Measurements from ENCODE around the gene PAPSS2.
"Not testable (repeated sequence)": the region's sequence is repeated elsewhere in the genome, so short reads cannot be mapped to it uniquely, and the experiment has no call there.

Gene PAPSS2

DNA sequence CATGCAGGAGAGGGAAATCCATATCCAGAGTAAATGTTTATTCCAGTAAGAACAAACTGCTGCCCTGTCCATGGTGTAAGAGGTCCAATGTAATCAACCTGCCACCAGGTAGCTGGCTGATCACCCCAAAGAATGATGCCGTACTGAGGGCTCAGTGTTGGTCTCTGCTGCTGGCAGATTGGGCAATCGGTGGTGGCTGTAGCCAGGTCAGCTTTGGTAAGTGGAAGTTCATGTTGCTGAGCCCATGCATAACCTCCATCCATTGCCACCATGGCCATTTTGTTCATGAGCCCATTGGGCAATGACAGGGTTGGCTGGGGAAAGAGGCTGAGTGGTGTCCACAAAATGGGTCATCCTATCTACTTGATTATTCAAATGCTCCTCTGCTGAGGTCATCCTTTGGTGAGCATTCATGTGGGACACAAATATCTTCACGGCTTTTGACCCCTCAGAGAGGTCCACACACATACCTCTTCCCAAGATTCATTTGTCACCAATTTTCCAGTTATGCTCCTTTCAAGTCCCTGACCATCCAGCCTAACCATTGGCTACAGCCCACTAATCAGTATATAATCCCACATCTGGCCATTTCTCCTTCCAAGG, 23.3 kb upstream of the PAPSS2 start:
- no peaks in the 10 kb centered on the region for H3K27me3 ChIP-seq
- H3K27ac ChIP-seq = no peak overlapping the region
- TF ChIP-seq, protein P1, sequence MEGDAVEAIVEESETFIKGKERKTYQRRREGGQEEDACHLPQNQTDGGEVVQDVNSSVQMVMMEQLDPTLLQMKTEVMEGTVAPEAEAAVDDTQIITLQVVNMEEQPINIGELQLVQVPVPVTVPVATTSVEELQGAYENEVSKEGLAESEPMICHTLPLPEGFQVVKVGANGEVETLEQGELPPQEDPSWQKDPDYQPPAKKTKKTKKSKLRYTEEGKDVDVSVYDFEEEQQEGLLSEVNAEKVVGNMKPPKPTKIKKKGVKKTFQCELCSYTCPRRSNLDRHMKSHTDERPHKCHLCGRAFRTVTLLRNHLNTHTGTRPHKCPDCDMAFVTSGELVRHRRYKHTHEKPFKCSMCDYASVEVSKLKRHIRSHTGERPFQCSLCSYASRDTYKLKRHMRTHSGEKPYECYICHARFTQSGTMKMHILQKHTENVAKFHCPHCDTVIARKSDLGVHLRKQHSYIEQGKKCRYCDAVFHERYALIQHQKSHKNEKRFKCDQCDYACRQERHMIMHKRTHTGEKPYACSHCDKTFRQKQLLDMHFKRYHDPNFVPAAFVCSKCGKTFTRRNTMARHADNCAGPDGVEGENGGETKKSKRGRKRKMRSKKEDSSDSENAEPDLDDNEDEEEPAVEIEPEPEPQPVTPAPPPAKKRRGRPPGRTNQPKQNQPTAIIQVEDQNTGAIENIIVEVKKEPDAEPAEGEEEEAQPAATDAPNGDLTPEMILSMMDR (IDR thresholded peaks at IDR 0.05) = no peak
- no peak overlapping the region for H3K4me3 ChIP-seq (ENCODE audit: low read depth in 1 of 2, low read length in 1 of 2)
- no peaks in the 10 kb centered on the region for H3K4me1 ChIP-seq (ENCODE audit: control insufficient read depth in 1 of 2, insufficient read depth in 1 of 2, low read depth in 1 of 2, low read length in 1 of 2)
- no peaks in the 10 kb centered on the region for H3K36me3 ChIP-seq
- no peaks in the 10 kb centered on the region for H3K9me3 ChIP-seq

DNA sequence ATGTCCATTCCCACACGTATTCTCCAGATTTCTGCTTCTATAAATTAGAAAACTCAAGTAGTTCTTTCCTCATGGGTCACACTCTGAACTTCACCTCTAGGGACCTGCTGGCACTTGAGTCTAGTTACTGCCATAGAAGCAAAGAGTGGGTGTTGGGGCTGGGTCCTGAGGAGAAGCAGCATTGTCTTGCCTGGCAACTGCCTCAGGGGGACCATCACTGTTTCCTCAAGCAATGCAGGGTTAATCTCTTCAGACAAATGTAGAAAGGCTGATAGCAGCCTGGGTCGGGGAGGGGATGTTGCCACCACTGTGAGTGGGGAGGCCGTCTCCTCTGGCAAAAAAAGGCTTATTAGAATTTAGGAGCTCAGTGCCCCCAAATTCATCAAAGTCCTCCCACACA, 20.2 kb upstream of the PAPSS2 start:
- no peaks in the 10 kb centered on the region for H3K4me1 ChIP-seq (ENCODE audit: control insufficient read depth in 1 of 2, insufficient read depth in 1 of 2, low read depth in 1 of 2, low read length in 1 of 2)
- no peaks in the 10 kb centered on the region for H3K9me3 ChIP-seq
- TF ChIP-seq, protein P1 (IDR thresholded peaks at IDR 0.05) = no peak
- H3K36me3 ChIP-seq = no peaks in the 10 kb centered on the region
- H3K27ac ChIP-seq = no peak overlapping the region
- no peak overlapping the region for H3K4me3 ChIP-seq (ENCODE audit: low read depth in 1 of 2, low read length in 1 of 2)
- no peaks in the 10 kb centered on the region for H3K27me3 ChIP-seq

DNA sequence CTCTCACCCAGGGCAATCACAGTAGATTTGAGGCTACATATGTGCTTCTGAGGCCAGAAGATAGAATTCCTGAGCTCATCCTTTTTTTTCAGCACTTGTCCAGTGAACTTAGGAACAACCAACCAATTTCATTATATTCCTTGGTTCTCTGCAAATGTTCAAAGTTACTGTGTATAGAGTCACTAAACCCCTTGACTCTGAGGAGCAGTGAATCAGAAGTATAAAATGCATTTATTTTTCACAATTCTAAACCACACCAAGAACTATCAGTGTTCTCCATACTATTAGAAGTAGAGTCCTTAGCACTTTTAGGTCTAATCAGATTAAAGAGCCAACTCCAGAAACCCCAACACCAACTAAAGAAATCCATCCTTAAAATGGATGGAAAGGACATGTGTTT, 19.6 kb upstream of the PAPSS2 start:
- H3K9me3 ChIP-seq = no peaks in the 10 kb centered on the region
- no peak overlapping the region for H3K27ac ChIP-seq
- TF ChIP-seq, protein P1 (IDR thresholded peaks at IDR 0.05) = no peak
- H3K4me1 ChIP-seq (ENCODE audit: control insufficient read depth in 1 of 2, insufficient read depth in 1 of 2, low read depth in 1 of 2, low read length in 1 of 2) = no peaks in the 10 kb centered on the region
- no peaks in the 10 kb centered on the region for H3K36me3 ChIP-seq
- H3K4me3 ChIP-seq (ENCODE audit: low read depth in 1 of 2, low read length in 1 of 2) = no peak overlapping the region
- no peaks in the 10 kb centered on the region for H3K27me3 ChIP-seq

DNA sequence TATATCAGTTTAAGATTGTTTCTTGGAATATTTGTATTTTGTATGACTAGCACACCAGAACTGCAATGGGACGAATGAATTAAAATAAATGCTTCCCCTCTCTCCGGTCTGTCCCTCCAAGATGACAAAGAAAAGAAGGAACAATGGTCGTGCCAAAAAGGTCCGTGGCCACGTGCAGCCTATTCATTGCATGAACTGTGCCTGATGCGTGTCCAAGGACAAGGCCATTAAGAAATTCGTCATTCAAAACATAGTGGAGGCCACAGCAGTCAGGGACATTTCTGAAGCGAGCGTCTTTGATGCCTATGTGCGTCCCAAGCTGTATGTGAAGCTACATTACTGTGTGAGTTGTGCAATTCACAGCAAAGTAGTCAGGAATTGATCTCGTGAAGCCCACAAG, 17.2 kb upstream of the PAPSS2 start:
- no peaks in the 10 kb centered on the region for H3K9me3 ChIP-seq
- H3K4me3 ChIP-seq (ENCODE audit: low read depth in 1 of 2, low read length in 1 of 2) = no peak overlapping the region
- H3K36me3 ChIP-seq = no peaks in the 10 kb centered on the region
- H3K4me1 ChIP-seq (ENCODE audit: control insufficient read depth in 1 of 2, insufficient read depth in 1 of 2, low read depth in 1 of 2, low read length in 1 of 2) = no peaks in the 10 kb centered on the region
- TF ChIP-seq, protein P1 (IDR thresholded peaks at IDR 0.05) = no peak
- H3K27me3 ChIP-seq = no peaks in the 10 kb centered on the region
- no peak overlapping the region for H3K27ac ChIP-seq

DNA sequence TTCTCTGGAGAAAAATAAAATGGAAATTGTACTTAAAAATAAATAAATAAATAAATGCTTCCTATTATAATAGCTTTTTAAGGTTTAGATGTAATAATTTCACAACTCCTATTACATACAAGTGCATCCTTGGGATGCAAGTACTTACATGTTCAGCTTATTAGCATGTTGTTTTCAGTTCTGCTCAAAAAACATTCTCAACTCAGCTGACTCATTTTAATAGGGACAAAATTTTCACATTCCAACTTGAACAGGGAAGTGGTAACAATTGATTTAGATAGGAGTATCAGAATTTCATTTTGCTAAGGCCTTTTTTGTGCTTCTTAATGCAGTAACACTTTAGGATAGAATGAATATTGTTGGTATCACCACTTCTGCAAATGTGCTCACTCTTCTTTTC, 16.7 kb upstream of the PAPSS2 start:
- H3K27me3 ChIP-seq = no peaks in the 10 kb centered on the region
- H3K4me1 ChIP-seq (ENCODE audit: control insufficient read depth in 1 of 2, insufficient read depth in 1 of 2, low read depth in 1 of 2, low read length in 1 of 2) = no peaks in the 10 kb centered on the region
- no peaks in the 10 kb centered on the region for H3K9me3 ChIP-seq
- TF ChIP-seq, protein P1 (IDR thresholded peaks at IDR 0.05) = no peak
- no peak overlapping the region for H3K27ac ChIP-seq
- no peak overlapping the region for H3K4me3 ChIP-seq (ENCODE audit: low read depth in 1 of 2, low read length in 1 of 2)
- H3K36me3 ChIP-seq = no peaks in the 10 kb centered on the region

DNA sequence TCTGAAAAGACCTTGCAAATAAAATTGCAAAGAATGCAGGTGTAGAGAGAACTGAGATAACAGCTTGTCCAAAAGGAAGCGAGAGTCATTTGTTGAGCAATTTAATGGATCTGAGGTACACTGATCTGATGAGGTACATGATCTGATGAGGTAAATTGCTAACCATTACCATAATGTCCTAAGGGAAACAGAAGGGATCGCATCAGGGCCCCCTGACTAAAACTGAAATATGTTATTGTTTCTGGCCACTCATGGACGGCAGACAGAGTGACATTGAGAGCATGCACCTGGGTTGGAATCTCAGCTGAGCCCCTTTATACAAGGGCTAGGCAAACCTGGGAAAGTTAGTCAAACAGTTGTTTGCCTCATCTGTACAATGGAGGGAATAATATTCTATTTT, 15.8 kb upstream of the PAPSS2 start:
- Histone ChIP-seq H3K27me3 (no peaks in the 10 kb centered on the region), H3K36me3 (no peaks in the 10 kb centered on the region), H3K4me3 (ENCODE audit: low read depth in 1 of 2, low read length in 1 of 2) (no peak overlapping the region), H3K27ac (no peak overlapping the region), H3K4me1 (ENCODE audit: control insufficient read depth in 1 of 2, insufficient read depth in 1 of 2, low read depth in 1 of 2, low read length in 1 of 2) (no peaks in the 10 kb centered on the region), H3K9me3 (no peaks in the 10 kb centered on the region)
- TF ChIP-seq, protein P1 (IDR thresholded peaks at IDR 0.05) = no peak

DNA sequence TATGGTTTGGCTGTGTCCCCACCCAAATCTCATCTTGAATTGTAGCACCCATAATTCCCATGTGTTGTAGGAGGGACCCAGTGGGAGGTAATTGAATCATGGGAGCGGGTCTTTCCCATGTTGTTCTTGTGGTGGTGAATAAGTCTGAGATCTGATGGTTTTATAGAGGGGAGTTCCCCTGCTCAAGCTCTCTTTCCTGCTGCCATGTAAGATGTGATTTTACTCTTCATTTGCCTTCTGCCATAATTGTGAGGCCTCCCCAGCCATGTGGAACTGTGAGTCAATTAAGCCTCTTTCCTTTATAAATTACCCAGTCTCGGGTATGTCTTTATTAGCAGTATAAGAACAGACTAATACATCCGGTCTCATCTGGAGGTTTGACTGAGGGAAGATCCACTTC, 15.2 kb upstream of the PAPSS2 start:
- H3K4me1 ChIP-seq (ENCODE audit: control insufficient read depth in 1 of 2, insufficient read depth in 1 of 2, low read depth in 1 of 2, low read length in 1 of 2); H3K36me3 ChIP-seq; H3K27ac ChIP-seq; H3K27me3 ChIP-seq; H3K9me3 ChIP-seq; H3K4me3 ChIP-seq (ENCODE audit: low read depth in 1 of 2, low read length in 1 of 2): not testable (repeated sequence)
